HepG2 (cell line): ENCODE measurements around the gene CRADD. TPM values are rescaled to one million over a fixed set of nuclear protein-coding genes. Genes with fewer than 3 reads are reported as not detected.
A peak's percentile ranks its signal among the peaks of the same experiment; 100 is the strongest.

ENCODE experiments used
- AHDC1 ChIP-seq: sonication (generic); formaldehyde crosslinking; IDR thresholded peaks from 2 replicates; pipeline ENCODE4 v1.5.1; 2020; ENCODE audit warnings: mild to moderate bottlenecking, missing genetic modification reagents, borderline replicate concordance
- ASH2L ChIP-seq: fragments of 300-600, 200-600 bp; sonication (generic); IDR thresholded peaks from 2 replicates; pipeline ENCODE4 v1.7.0; 2017; ENCODE audit warnings: low read depth, mild to moderate bottlenecking, moderate library complexity, mixed read lengths, low read length; ENCODE audit not compliant: insufficient read length
- ATF4 ChIP-seq, 2 experiments: fragments of 450-650 bp in 1 of 2; sonication (generic) in 1 of 2; formaldehyde crosslinking; IDR thresholded peaks; 2 replicates each; pipeline versions ENCODE4 v1.5.0 to v1.8.0; 2020 to 2022; ENCODE audit warnings: mild to moderate bottlenecking in 1 of 2, missing genetic modification reagents in 1 of 2
- BCL6 ChIP-seq: IDR thresholded peaks from 2 replicates; pipeline ENCODE4 v1.6.1; 2016; ENCODE audit warnings: missing genetic modification reagents, missing compliant biosample characterization
- BCLAF1 ChIP-seq: fragments of 450-650 bp; IDR thresholded peaks from 2 replicates; pipeline ENCODE4 v1.6.1; 2017; ENCODE audit warnings: mild to moderate bottlenecking
- CREM ChIP-seq, 2 experiments: sonication (generic) in 1 of 2; formaldehyde crosslinking in 1 of 2; IDR thresholded peaks; 2 replicates each; pipeline versions ENCODE4 v1.4.0 to v1.6.1; 2016 to 2020; ENCODE audit warnings: antibody characterized with exemption in 1 of 2, mild to moderate bottlenecking in 1 of 2, missing genetic modification reagents in 1 of 2
- EZH2 ChIP-seq: conservative IDR thresholded peaks from 2 replicates; pipeline ENCODE4 v1.6.1; 2012; ENCODE audit warnings: mild to moderate bottlenecking, low read depth, low read length, moderate library complexity
- NCOA2 ChIP-seq: sonication (generic); formaldehyde crosslinking; IDR thresholded peaks from 2 replicates; pipeline ENCODE4 v1.8.0; 2022; ENCODE audit warnings: inconsistent platforms
- NFIC ChIP-seq: IDR thresholded peaks from 2 replicates; pipeline ENCODE4 v1.6.1; 2012; ENCODE audit warnings: mild to moderate bottlenecking, low read length, inconsistent platforms
- PRDM4 ChIP-seq: sonication (generic); formaldehyde crosslinking; IDR thresholded peaks from 2 replicates; pipeline ENCODE4 v1.9.0; 2021; ENCODE audit warnings: missing genetic modification reagents, borderline replicate concordance
- SALL1 ChIP-seq: sonication (generic); formaldehyde crosslinking; IDR thresholded peaks from 2 replicates; pipeline ENCODE4 v1.8.0; 2022; ENCODE audit warnings: mild to moderate bottlenecking, missing genetic modification reagents
- SOX5 ChIP-seq: IDR thresholded peaks from 2 replicates; pipeline ENCODE4 v1.6.1; 2016; ENCODE audit warnings: borderline replicate concordance
- TGIF2 ChIP-seq: IDR thresholded peaks from 2 replicates; pipeline ENCODE4 v1.6.1; 2016; ENCODE audit warnings: control low read depth, missing compliant biosample characterization
- U2AF2 ChIP-seq: fragments of 200-400 bp; formaldehyde crosslinking; IDR thresholded peaks from 2 replicates; pipeline ENCODE4 v1.6.1; 2017; ENCODE audit warnings: low read depth, mild to moderate bottlenecking, low read length
- ZIK1 ChIP-seq: sonication (generic); formaldehyde crosslinking; IDR thresholded peaks from 2 replicates; pipeline ENCODE4 v1.5.0; 2020; ENCODE audit warnings: mild to moderate bottlenecking, low read depth, missing genetic modification reagents, borderline replicate concordance
- polyA plus RNA-seq, 8 experiments: library from polyadenylated mRNA; depleted of rRNA in 3 of 8; stranded (reverse) in 7 of 8; unstranded in 1 of 8; fragments of >200 nt; fragmentation: Illumina TruSeq in 4 of 8; extraction: Trizol in 4 of 8; gene quantifications; 2 replicates each; pipeline versions ENCODE4 v1.2.1 to v1.2.3, GENCODE V29; 2011 to 2016; ENCODE audit warnings: low read depth in 4 of 8, missing spikeins in 1 of 8, mixed read lengths in 1 of 8; ENCODE audit not compliant: insufficient read depth in 1 of 8
- total RNA-seq, 5 experiments: library from RNA; depleted of rRNA; stranded (reverse); fragments of >200 nt; fragmentation: Illumina TruSeq; extraction: Trizol; gene quantifications; 2 replicates each; pipeline ENCODE4 v1.2.3, GENCODE V29; 2016; ENCODE audit warnings: low read depth in 1 of 5

The CRADD gene
- total and polyA plus RNA-seq, 2 of the 13 experiments (the other 11 are each of a cell fraction or from before 2014, with no cell fraction given): 12.4 to 18.8 TPM

- TF ChIP-seq AHDC1 (no peak), EZH2 (no peak), SALL1 (CRISPR knock-in tag) (no peak), NFIC (0 out of 2 replicates have a peak, but pooled peaks have one; percentile 41), CREM (IDR thresholded peaks at IDR 0.05) (peak; percentile 40; the same call in 1 of the 2 replicates), CREM (CRISPR knock-in tag; IDR thresholded peaks at IDR 0.05) (no peak), U2AF2 (no peak), PRDM4 (CRISPR knock-in tag) (no peak), SOX5 (CRISPR knock-in tag) (0 out of 2 replicates have a peak, but pooled peaks have one; percentile 18), ATF4 (CRISPR knock-in tag; IDR thresholded peaks at IDR 0.05) (peak in 1 of 2 experiments; percentile 28; a peak in 1 of 4 replicates), BCLAF1 (no peak), TGIF2 (CRISPR knock-in tag) (no peak), NCOA2 (0 out of 2 replicates have a peak, but pooled peaks have one; percentile 18), ZIK1 (CRISPR knock-in tag) (no peak), ASH2L (peak; percentile 33), BCL6 (CRISPR knock-in tag) (peak; percentile 74)
Observed at GRCh38 chr12:93698307-93699092, 21.3 kb downstream of the CRADD start (continued).
